Neural progenitor cell (in vitro differentiated cells): ENCODE measurements around the gene CDH18. TPM values are rescaled to one million over a fixed set of nuclear protein-coding genes. Genes with fewer than 3 reads are reported as not detected.

Source experiments
- DNase-seq: peaks from one replicate; pipeline ENCODE4 v3.0.0-alpha.2; 2016; ENCODE audit warnings: low spot score
- H2AFZ ChIP-seq: fragments of 200-600 bp; sonication (generic); replicated peaks from 2 replicates; pipeline ENCODE4 v1.6.1; 2016; ENCODE audit warnings: antibody characterized with exemption
- H3F3A ChIP-seq: fragments of 200-600 bp; sonication (generic); 2 replicates; pipeline ENCODE4 v1.6.1; 2016; ENCODE audit warnings: antibody characterized with exemption, low read depth
- H3K27ac ChIP-seq: fragments of 200-600 bp; sonication (generic); 2 replicates; pipeline ENCODE4 v1.5.1; 2016; ENCODE audit warnings: mild to moderate bottlenecking
- H3K27me3 ChIP-seq: fragments of 200-600 bp; sonication (generic); 2 replicates; pipeline ENCODE4 v1.6.1; 2016; ENCODE audit warnings: mild to moderate bottlenecking, moderate library complexity
- H3K36me3 ChIP-seq: fragments of 200-600 bp; sonication (generic); 2 replicates; pipeline ENCODE4 v1.5.1; 2016
- H3K4me1 ChIP-seq: fragments of 200-600 bp; sonication (generic); 2 replicates; pipeline ENCODE4 v1.6.1; 2016; ENCODE audit warnings: mixed run types
- H3K4me2 ChIP-seq: fragments of 200-600 bp; sonication (generic); 2 replicates; pipeline ENCODE4 v1.6.1; 2016
- H3K4me3 ChIP-seq: fragments of 200-600 bp; sonication (generic); 2 replicates; pipeline ENCODE4 v1.5.1; 2016
- H3K79me2 ChIP-seq: fragments of 200-600 bp; sonication (generic); 2 replicates; pipeline ENCODE4 v1.6.1; 2016; ENCODE audit warnings: low read depth
- H3K9ac ChIP-seq: fragments of 200-600 bp; sonication (generic); 2 replicates; pipeline ENCODE4 v1.6.1; 2016
- H3K9me3 ChIP-seq: fragments of 200-600 bp; sonication (generic); 2 replicates; pipeline ENCODE4 v1.5.1; 2016; ENCODE audit warnings: low read depth
- H4K20me1 ChIP-seq: fragments of 200-600 bp; sonication (generic); 2 replicates; pipeline ENCODE4 v1.6.1; 2016; ENCODE audit warnings: low read depth
- H3K27ac Mint-ChIP-seq: 3 replicates; pipeline ENCODE4 v1.8.0; 2021; ENCODE audit warnings: mixed read lengths
- H3K27me3 Mint-ChIP-seq: 2 replicates; pipeline ENCODE4 v1.8.0; 2022; ENCODE audit warnings: low read depth, mild to moderate bottlenecking, inconsistent platforms, moderate library complexity, mixed read lengths; ENCODE audit not compliant: insufficient read depth
- H3K36me3 Mint-ChIP-seq: 3 replicates; pipeline ENCODE4 v1.8.0; 2021; ENCODE audit warnings: mixed read lengths
- H3K4me1 Mint-ChIP-seq: 3 replicates; pipeline ENCODE4 v1.8.0; 2021; ENCODE audit warnings: mixed read lengths
- H3K4me3 Mint-ChIP-seq: 3 replicates; pipeline ENCODE4 v1.8.0; 2021; ENCODE audit warnings: mild to moderate bottlenecking, moderate library complexity, mixed read lengths
- H3K9me3 Mint-ChIP-seq: 3 replicates; pipeline ENCODE4 v1.8.0; 2020; ENCODE audit warnings: mixed read lengths
- CTCF ChIP-seq: fragments of 200-600 bp; sonication (generic); IDR thresholded peaks from 2 replicates; pipeline ENCODE4 v1.5.1; 2017; ENCODE audit warnings: antibody characterized with exemption, mild to moderate bottlenecking
- EZH2 ChIP-seq: fragments of 200-600 bp; sonication (generic); IDR thresholded peaks from 2 replicates; pipeline ENCODE4 v1.6.1; 2017; ENCODE audit warnings: antibody characterized with exemption, mild to moderate bottlenecking, moderate library complexity
- EZH2phosphoT487 ChIP-seq: fragments of 200-600 bp; sonication (generic); IDR thresholded peaks from 2 replicates; pipeline ENCODE4 v1.6.1; 2017; ENCODE audit warnings: antibody characterized with exemption
- total RNA-seq: library from RNA; depleted of rRNA; stranded (reverse); fragments of >200 nt; gene quantifications from 2 replicates; pipeline ENCODE4 v1.2.3, GENCODE V29; 2015; ENCODE audit warnings: low replicate concordance

Gene CDH18
- total RNA-seq, 1 donor from 2014 or later: 0.58 TPM

GRCh38 chr5:19920761-19921160, 67.2 kb downstream of the CDH18 start:
- Histone ChIP-seq H3K9me3 (no peaks in the 10 kb centered on the region), H3K9ac (no peak overlapping the region), H3K27ac (no peak overlapping the region), H2AFZ (no peak overlapping the region), H3K4me3 (no peak overlapping the region), H3F3A (no peaks in the 10 kb centered on the region), H3K4me1 (no peaks in the 10 kb centered on the region), H3K4me2 (no peak overlapping the region), H3K36me3 (no peaks in the 10 kb centered on the region), H4K20me1 (no peaks in the 10 kb centered on the region), H3K79me2 (no peaks in the 10 kb centered on the region), H3K27me3 (no peaks in the 10 kb centered on the region)
- TF ChIP-seq CTCF: no peak
- no peak for TF ChIP-seq EZH2phosphoT487
- TF ChIP-seq EZH2: no peak
- Mint-ChIP-seq H3K27me3 (peaks cover 3% of the 10 kb centered on the region), H3K36me3 (peaks cover 5% of the 10 kb centered on the region), H3K4me3 (no peak overlapping the region), H3K9me3 (no peaks in the 10 kb centered on the region), H3K4me1 (peaks cover 8% of the 10 kb centered on the region), H3K27ac (no peak overlapping the region)
- no peak for DNase-seq

GRCh38 chr5:19918780-19919179, 69.2 kb downstream of the CDH18 start:
- Histone ChIP-seq H3K27me3 (no peaks in the 10 kb centered on the region), H3K9ac (no peak overlapping the region), H3F3A (no peaks in the 10 kb centered on the region), H3K4me3 (no peak overlapping the region), H3K36me3 (no peaks in the 10 kb centered on the region), H3K27ac (no peak overlapping the region), H3K4me2 (no peak overlapping the region), H3K79me2 (no peaks in the 10 kb centered on the region), H2AFZ (no peak overlapping the region), H3K4me1 (peaks cover 4% of the 10 kb centered on the region), H3K9me3 (no peaks in the 10 kb centered on the region), H4K20me1 (no peaks in the 10 kb centered on the region)
- Mint-ChIP-seq H3K27ac (no peak overlapping the region), H3K36me3 (peaks cover 2% of the 10 kb centered on the region), H3K4me3 (no peak overlapping the region), H3K27me3 (peaks cover 3% of the 10 kb centered on the region), H3K4me1 (peaks cover 5% of the 10 kb centered on the region), H3K9me3 (no peaks in the 10 kb centered on the region)
- no peak for DNase-seq
- TF ChIP-seq EZH2 (no peak), CTCF (no peak), EZH2phosphoT487 (no peak)

GRCh38 chr5:19917588-19918122, 70.3 kb downstream of the CDH18 start:
- Histone ChIP-seq H4K20me1 (no peaks in the 10 kb centered on the region), H3K4me2 (no peak overlapping the region), H3K9ac (no peak overlapping the region), H3K9me3 (no peaks in the 10 kb centered on the region), H3K36me3 (no peaks in the 10 kb centered on the region), H3K27me3 (no peaks in the 10 kb centered on the region), H3K27ac (no peak overlapping the region), H3K4me1 (peaks cover 4% of the 10 kb centered on the region), H3F3A (no peaks in the 10 kb centered on the region), H3K79me2 (no peaks in the 10 kb centered on the region), H2AFZ (no peak overlapping the region), H3K4me3 (no peak overlapping the region)
- H3K4me3 Mint-ChIP-seq: no peak overlapping the region
- peaks cover 3% of the 10 kb centered on the region for H3K4me1 Mint-ChIP-seq
- no peaks in the 10 kb centered on the region for H3K36me3 Mint-ChIP-seq
- no peak for DNase-seq
- TF ChIP-seq CTCF: no peak
- no peak overlapping the region for H3K27ac Mint-ChIP-seq
- no peaks in the 10 kb centered on the region for H3K9me3 Mint-ChIP-seq
- no peaks in the 10 kb centered on the region for H3K27me3 Mint-ChIP-seq
